Measurements from ENCODE around the gene FFAR3.

DNA sequence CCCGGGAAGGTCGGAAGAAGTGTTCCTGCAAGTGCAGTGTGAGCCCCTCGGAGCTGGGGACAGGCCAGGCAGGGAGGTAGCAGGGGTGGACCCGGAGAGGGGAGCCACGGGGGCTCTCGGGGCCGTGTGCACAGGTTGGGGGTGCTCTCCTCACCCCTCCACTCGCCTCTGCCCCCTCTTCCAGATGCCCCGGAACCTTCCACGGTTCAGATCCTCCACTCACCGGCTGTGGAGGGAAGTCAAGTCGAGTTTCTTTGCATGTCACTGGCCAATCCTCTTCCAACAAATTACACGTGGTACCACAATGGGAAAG is 20.3 kb upstream of the FFAR3 start:
- no peak for TF ChIP-seq CTCF (IDR thresholded peaks at IDR 0.05)
- no peak for TF ChIP-seq POLR2AphosphoS5 (IDR thresholded peaks at IDR 0.05)
